Measurements from ENCODE around the gene RDX.
"Not testable (repeated sequence)": the region's sequence is repeated elsewhere in the genome, so short reads cannot be mapped to it uniquely, and the experiment has no call there.

The RDX gene

DNA sequence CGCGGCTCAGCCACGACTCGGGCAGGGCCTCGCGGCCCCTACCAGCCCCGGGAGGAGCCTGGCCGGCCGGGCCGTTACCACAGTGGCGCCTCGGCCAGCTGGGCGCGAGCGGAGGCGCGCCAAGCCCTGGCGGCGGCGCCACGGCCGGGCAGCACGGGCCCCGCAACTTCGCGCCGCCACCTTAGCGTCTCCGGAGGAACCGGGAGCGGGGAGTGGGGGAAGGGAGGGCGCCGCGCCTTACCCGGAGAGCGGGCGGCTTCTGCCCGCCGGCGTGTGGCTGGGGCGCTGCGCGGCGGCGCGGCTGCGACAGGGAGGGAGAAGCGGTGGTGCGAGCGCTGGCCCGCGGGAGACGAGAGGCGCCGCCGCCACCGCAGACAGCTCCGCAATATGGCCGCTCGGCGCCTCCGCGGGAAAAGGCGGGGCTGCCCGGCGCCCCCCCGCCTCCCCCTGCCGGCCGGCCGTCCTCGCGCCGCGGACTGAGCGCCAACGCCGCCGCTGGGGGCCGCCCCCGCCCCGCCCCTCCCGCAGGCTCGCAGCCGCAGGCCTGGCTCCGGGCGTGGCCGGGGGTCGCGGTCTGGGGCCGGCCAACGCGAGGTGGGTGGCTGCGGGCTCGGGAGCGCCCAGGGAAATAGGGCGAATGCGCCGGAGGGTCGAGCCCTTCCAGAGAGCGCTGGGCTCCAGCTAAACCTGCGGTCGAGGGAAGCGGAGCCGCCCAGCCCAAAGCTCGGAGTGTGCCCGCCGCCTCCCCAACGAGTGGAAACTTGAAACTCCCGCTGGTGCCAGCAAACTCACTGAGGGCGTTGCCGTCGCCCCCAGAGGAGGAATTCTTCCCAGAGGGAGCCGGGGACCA lies at the start of gene RDX:
Gene RDX, minus strand, starts transcription at position 389 of the 850 bp plus-strand sequence. CDS start 16,922 bp downstream, outside the sequence.
- DNase-seq (ENCODE audit: low spot score): peak; percentile 70

DNA sequence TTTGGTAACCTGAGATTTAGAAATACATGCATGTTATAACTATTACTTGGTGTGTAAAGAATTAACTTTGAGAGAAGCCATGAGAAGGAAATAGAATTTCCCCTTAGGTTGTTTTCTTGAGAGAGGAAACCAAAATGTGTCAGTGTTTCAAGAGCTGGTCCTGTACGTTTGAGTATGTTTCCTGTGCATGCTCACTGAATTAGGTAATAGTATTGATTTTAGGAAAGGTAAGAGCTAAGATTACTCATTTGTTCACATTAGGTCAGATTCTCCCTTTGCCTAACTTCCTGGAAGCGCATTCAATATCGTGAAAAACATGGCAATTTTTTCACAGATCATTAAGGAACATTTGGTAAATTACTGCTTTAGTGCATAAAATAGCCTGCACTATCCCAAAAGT lies 49.3 kb upstream of the RDX start:
- no peak for DNase-seq (ENCODE audit: low spot score)

DNA sequence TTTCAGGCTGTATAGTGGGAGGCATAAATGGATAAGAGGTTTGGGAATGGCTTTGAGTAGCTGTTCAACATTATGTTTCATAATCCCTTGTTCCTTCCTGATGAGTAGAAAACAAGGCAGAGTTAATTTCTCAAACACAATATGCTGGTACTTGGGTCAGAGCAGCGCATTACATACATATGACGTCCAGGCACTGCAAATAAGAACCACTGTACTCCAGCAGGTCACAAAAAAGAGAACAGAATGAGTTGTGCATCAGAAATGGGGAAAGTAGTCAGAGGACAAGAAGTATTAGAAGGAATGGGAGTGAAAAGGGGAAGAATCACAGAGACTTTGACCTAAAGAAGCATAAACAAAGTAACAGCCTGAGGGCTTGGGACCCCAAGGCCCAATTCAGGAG lies 44.0 kb upstream of the RDX start:
- no peak for DNase-seq (ENCODE audit: low spot score)

DNA sequence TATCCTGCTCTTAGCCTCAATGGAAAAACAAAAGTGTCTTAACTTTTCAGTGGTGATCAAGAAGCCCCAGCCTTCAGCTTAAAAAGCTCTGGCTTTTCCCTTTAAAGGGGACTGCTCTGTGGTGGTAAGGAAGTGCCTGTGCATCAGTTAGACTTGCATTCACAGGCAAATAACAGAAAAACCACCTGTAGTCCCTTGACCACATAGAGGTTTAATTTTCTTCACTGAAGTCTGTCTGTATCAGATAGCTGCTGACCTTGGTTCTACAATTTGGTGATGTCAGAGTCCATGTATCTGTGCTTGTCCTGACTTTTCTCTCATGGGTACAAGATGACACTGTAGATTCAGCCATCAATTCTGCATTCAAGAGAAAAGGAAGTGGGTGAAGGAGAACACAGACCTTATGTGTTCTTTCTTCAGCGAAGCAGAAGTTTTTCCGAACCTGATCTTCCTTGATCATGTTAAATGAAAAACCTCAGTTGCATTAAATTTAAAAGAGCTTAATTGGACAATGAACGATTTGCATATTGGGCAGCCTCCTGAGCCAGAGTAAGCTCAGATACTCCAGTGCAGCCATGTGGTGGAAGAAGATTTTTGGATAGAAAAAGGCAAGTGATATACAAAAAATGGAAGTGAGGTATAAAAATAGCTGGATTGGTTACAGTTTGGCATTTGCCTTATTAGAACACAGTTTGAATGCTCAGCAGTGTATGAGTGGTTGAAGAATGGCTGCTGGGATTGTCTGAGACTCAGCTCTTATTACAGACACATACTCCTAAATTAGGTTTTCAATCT lies 43.2 kb upstream of the RDX start:
- DNase-seq (ENCODE audit: low spot score): no peak

DNA sequence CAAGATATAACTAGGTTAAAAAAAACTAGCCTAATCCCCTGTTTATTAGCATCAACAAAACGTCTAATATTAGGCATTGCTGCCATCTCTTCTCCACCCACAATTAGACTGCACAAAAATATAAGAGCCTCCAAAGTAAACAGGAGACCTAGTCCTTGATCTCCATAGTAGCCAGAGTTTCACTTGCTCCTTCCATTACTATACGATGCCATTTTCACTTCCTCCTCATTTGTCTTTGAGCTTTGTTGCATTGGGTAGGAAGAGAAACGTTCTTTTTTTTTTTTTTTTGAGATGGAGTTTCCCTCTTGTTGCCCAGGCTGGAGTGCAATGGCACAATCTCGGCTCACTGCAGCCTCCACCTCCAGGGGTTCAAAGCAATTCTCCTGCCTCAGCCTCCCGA lies 42.3 kb upstream of the RDX start:
- DNase-seq (ENCODE audit: low spot score): no peak

DNA sequence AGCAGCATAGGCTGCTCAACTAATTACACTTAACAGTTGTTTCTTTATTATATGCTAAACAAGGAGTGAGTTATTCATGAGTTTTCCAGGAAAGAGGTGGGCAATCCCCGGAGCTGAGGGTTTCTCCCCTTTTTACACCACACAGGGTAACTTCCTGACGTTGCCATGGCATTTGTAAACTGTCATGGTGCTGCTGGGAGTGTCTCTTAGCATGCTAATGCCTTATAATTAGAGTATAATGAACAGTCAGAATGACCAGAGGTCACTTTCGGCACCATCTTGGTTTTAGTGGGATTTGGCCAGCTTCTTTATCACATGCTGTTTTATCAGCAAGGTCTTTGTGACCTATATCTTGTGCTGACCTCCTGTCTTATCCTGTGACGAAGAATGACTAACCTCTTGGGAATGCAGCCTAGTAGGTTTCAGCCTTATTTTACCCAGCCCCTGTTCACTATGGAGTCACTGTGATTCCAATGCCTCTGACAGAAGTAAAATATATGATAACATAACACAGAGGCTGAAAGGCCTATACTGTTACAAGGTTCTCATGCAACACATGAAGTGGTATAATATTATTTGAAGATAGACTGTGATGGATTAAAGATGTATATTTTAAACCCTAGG lies 41.3 kb upstream of the RDX start:
- DNase-seq (ENCODE audit: low spot score): no peak

DNA sequence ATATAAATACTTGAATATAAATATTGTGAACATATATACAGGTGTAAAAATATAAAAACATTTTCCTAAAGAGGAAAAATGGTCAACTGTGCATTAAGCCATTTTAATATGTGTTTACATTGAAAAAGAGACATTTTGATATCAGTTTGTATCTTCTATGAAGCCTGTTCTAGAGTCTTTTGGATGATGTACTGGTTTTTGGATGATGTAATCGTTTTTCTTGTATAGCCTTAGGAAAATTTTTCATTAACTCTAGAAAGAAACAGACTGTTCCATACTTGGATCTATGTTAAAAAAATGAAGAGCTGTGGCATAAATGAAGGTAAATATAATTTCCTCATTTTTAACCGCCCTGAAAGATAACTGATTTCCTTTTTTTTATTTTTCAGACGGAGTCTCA lies 39.6 kb upstream of the RDX start:
- DNase-seq (ENCODE audit: low spot score): no peak

DNA sequence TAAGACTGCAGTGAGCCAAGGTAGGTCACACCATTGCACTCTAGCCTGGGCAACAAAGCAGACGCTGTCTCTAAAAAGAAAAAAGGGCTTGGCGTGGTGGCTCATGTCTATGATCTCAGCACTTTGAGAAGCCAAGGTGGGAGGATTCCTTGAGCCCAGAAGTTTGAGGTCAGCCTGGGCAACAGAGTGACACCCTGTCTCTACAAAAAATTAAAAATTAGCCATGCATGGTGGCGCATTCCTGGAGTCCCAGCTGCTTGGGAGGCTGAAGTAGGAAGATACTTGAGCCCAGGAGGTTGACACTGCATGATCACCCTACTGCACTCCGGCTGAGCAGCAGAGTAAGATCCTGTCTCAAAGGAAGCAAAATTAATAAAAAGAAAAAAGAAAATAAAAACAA lies 38.9 kb upstream of the RDX start:
- no peak for DNase-seq (ENCODE audit: low spot score)

DNA sequence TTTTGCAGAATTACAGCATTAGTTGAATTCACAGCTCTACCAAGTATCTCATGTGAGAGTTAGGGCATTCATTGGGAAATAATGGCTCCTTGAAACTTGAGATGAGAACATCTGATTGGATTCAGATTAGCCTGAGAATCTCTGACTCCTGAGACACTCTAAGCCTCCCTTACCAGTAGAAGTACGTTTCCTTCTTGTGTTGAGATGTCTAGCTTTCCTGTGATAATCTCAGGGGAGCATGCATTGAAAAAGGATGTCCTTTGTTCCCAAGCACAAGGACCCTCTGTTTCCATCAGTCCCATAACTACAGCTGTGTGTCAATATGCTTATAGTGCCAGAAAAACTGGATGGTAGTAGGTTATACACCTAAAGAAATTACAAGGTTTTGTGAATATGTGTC lies 35.2 kb upstream of the RDX start:
- no peak for DNase-seq (ENCODE audit: low spot score)

DNA sequence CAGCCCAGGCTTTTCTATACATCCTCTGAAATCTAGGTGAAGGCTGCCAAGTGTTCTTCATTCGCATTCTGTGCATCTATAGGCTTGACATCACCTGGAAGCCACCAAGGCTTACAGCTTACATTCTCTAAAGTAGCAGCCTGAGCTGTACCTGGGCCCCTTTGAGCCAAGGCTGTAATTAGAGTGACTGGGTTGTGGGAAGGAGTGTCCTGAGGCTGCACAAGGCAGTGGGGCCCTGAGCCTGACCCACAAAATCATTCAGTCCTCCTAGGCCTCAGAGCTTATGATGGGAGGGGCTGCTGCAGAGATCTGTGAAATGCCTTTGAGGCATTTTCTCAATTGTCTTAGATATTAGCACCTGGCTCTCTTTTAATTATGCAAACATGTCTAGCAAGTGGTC lies 33.0 kb upstream of the RDX start:
- DNase-seq (ENCODE audit: low spot score): no peak

DNA sequence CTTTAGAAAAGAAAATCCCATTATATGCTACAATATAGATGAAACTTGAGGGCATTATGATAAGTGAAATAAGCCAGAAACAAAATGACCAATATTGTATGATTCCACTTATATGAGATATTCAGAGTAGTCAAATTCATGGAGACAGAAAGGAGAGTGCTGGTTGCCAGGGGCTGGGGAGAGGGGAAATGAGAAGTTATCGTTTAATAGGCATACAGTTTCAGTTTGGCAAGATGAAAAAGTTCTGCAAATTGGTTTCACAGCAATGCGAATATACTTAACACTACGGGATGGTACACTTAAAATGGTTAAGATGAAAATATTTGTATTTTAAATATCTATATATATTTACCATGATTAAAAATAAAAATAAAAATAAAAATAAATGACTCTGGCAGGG lies 31.1 kb upstream of the RDX start:
- no peak for DNase-seq (ENCODE audit: low spot score)

DNA sequence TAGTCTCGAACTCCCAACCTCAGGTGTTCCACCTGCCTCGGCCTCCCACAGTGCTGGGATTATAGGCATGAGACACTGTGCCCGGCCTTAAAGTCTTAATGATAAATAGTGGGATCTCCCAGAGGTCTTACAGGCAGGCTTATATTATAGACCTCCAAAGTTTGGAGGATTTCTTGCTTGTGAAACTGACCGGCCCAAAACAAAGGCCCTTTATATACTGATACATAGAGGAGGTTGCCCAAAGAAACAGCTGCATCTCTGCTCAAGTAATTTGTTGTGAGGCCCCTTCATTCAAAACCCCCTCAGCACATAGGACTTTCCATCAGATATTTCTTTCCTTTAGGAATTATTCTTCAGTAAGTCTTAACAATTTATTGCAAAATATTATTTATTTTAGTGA lies 27.4 kb upstream of the RDX start:
- DNase-seq (ENCODE audit: low spot score): peak; percentile 14

DNA sequence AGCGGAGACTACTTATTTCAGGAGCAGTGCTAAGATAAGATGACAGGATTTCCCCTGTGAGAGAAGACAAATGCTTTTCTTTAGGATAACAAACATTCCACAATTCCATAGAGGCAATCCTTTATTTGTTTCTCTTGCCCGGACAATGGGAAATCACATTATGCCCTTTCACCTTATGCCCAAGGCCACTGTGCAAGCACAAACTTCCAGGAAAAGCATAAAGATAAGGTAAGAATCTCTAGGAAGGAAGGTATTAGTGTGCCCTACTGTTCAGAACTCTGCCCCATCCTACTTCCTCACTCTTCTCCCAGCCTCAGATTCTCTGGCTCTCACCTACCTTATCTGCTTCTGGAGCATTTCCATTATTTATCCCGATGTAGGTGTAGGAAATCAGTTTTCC lies 23.1 kb upstream of the RDX start:
- no peak for DNase-seq (ENCODE audit: low spot score)

DNA sequence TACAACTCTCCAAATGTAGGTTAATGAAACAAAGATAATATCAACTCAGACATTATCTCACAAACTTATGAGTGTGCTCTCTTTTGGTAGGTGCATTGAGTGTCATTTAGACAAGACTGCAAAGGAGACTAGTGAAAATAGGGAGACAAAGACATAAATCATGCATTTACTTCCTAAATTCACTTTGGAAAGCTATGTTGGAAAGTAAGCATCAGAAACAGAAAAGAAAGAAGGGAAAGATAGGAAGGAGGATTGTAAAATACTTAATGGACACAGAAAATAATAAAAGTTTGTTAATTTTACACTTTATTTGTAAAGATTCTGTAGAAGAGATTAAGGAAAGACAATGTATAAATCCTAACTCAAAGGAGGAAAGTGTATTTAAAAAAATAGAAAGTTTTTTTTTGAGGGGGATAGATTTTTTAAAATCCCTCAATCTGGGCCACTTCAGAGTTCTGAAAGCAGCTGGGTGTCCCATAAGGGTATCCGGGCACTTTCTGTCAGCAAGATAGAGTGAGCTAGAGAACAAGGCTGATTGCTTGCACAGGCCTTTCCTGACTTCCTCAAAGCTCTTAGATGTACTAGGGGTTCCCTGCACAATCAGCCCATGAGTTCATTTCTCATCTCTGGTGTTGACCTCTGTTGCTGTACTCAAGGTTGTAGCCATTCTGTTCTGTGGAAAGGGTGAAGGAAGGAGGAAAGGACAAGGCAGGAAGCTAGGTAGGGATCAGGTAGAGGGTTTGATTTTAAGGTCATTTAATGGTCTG lies 22.4 kb upstream of the RDX start:
- no peak for DNase-seq (ENCODE audit: low spot score)

DNA sequence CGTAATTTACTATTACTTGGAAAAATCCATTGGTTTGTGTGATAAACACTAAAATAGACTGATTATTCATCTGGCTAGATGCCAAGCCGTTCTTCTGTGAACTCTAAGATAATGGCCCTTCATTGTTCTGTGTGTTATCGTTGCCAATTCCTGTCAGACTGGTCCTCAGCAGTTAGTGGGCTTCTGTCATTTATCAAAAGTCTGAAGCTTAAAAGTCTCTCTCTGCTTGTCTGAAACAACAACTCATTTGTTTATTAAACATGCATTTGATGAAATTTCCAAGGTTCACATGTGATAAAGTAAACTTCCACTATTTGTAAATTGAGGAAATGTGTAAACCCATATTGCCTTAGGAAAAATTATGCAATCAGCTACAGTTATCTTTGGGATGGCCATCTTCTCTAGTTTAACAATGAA lies 21.1 kb upstream of the RDX start:
- peak; percentile 84 for DNase-seq (ENCODE audit: low spot score)

DNA sequence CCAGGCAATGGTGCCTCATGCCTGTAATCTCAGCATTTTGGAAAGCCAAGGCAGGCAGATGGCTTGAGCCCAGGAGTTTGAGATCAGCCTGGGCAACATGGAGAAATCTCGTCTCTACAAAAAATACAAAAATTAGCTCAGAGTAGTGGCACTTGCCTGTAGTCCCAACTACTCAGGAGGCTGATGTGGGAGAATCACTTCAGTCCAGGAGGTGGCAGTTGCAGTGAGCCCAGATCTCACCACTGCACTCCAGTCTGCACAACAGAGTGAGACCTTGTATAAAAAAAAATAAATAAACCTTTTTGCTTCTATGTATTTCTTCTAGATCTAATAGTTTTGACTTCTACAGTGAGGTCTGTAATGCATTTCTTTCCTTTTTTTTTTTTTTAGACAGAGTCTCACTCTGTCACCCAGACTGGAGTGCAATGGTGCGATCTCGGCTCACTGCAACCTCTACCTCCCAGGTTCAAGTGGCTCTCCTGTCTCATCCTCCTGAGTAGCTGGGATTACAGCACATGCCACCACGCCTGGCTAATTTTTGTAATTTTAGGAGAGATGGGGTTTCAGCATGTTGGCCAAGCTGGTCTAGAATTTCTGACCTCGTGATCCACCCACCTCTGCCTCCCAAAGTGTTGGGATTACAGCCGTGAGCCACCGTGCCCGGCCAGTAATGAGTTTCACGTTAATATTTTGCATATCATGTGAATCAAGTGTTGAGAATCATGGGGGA lies 18.1 kb upstream of the RDX start:
- DNase-seq (ENCODE audit: low spot score): no peak

DNA sequence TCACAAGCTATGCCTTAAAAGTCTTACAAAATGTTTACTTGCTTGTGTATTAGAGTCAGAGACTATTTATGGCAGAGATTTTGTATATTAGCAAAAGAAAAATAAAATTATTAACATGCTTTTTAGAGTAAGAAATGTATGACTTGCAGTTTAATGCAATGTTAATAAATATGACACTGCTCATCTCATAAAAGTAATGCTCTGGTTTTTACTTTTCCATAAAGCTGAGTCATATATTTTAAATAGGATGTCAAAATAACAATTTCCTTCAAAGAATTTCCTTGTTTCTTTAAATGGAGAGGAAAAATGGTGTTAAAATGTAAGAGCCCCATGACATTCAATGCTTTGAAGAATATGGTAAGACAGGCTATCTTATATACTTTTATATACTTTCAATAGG lies 16.3 kb upstream of the RDX start:
- DNase-seq (ENCODE audit: low spot score): no peak

DNA sequence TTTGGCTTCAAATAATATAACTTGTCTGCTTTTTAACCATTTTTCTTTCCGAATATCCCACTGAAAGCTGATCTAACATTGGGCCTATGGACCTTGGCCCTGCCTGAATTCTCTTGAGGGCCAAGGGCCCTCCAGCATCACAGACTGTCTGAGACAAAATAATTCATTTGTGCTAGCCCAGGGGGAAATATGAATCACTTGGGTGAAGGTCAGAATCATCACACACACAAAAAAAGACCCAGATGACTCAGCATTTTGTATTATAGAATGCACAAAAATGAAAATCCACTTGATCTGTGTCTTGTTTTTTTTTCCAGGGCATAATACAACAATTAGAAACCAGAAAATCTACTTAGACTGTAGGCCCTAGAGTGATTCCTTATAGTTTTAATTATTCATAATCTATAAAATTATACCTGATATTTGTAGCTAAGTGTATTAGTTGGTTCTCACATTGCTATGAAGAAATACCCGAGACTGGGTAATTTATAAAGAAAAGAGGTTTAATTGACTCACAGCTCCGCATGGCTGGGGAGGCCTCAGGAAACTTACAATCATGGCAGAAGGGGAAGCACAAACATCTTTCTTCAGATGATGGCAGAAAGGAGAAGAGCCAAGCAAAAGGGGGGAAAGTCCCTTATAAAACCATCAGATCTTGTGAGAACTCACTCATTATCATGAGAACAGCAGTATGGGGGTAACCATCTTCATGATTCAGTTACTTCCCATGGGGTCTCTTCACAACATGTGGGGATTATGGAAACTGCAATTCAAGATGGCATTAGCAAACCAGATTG lies 15.6 kb upstream of the RDX start:
- no peak for DNase-seq (ENCODE audit: low spot score)

DNA sequence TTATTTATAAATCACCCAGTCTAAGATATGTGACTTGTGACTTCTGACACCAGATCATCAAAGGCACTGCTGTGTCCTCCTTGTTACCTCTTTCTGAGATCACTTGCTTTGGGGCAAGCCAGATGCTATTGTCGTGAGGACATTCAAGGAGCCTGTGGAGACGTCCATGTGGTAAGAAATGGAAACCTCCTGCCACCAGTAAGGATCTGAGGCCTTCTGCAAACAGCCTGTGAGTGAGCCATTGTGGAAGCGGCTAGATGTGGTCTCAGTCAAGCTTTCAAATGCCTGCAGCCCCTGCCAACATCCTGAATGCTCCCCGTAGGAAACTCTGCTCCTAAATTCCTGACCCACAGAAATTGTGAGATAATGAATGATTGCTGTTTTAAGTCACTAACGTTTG lies 11.7 kb upstream of the RDX start:
- no peak for DNase-seq (ENCODE audit: low spot score)

DNA sequence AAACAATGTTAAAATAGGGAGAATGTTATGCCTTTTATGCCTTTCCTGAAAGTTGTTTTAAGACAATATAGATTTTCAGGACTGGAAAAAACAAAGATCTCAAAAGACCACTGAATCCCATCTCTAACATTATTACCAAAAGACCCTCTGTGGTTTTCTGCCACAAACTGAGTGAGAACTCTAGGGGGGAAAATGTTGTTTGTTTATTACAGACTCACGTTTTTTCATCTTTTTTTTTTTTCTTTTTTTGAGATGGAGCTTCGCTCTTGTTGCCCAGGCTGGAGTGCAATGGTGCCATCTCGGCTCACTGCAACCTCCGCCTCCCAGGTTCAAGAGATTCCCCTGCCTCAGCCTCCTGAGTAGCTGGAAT lies 9.6 kb upstream of the RDX start:
- DNase-seq (ENCODE audit: low spot score): not testable (repeated sequence)

Measured in Ammon's horn (tissue), 1 donor.